Measurements from ENCODE around the gene RTN4.

RTN4 gene

GRCh38 chr2:54964271-54964670, 86.0 kb downstream of the RTN4 start:
- DNase-seq (ENCODE audit: low read depth), result no peak
- H3K4me3 ChIP-seq (ENCODE audit: control insufficient read depth, low read depth, low read length), result no peak overlapping the region
- TF ChIP-seq CTCF (IDR thresholded peaks at IDR 0.05; ENCODE audit: control insufficient read depth, insufficient read depth, low read depth, low read length, missing control alignments), result no peak

GRCh38 chr2:54963476-54963875, 86.8 kb downstream of the RTN4 start:
- TF ChIP-seq CTCF (IDR thresholded peaks at IDR 0.05; ENCODE audit: control insufficient read depth, insufficient read depth, low read depth, low read length, missing control alignments), result no peak
- no peak for DNase-seq (ENCODE audit: low read depth)

GRCh38 chr2:54962935-54963440, 87.3 kb downstream of the RTN4 start:
- no peak overlapping the region for H3K4me3 ChIP-seq (ENCODE audit: control insufficient read depth, low read depth, low read length)
- no peak for DNase-seq (ENCODE audit: low read depth)
- TF ChIP-seq CTCF (IDR thresholded peaks at IDR 0.05; ENCODE audit: control insufficient read depth, insufficient read depth, low read depth, low read length, missing control alignments), result no peak

More at GRCh38 chr2:54963476-54963875, 86.8 kb downstream of the RTN4 start:
- no peak overlapping the region for H3K4me3 ChIP-seq (ENCODE audit: control insufficient read depth, low read depth, low read length)

- DNase-seq (ENCODE audit: low read depth), result no peak
- TF ChIP-seq CTCF (IDR thresholded peaks at IDR 0.05; ENCODE audit: control insufficient read depth, insufficient read depth, low read depth, low read length, missing control alignments), result no peak
- no peak overlapping the region for H3K4me3 ChIP-seq (ENCODE audit: control insufficient read depth, low read depth, low read length)
Measured at GRCh38 chr2:54962511-54962910, 87.7 kb downstream of the RTN4 start.

GRCh38 chr2:54960164-54960563, 90.1 kb downstream of the RTN4 start:
- TF ChIP-seq CTCF (IDR thresholded peaks at IDR 0.05; ENCODE audit: control insufficient read depth, insufficient read depth, low read depth, low read length, missing control alignments), result no peak
- no peak overlapping the region for H3K4me3 ChIP-seq (ENCODE audit: control insufficient read depth, low read depth, low read length)
- no peak for DNase-seq (ENCODE audit: low read depth)

- no peak overlapping the region for H3K4me3 ChIP-seq (ENCODE audit: control insufficient read depth, low read depth, low read length)
- no peak for TF ChIP-seq CTCF (IDR thresholded peaks at IDR 0.05; ENCODE audit: control insufficient read depth, insufficient read depth, low read depth, low read length, missing control alignments)
- DNase-seq (ENCODE audit: low read depth), result no peak
Measured at GRCh38 chr2:54958717-54959371, 91.4 kb downstream of the RTN4 start.

Data from AG09309 (cell line).